Urinary bladder (tissue), 4 donors: ENCODE results near the gene MYO1E. TPM values are rescaled to one million over a fixed set of nuclear protein-coding genes. Genes with fewer than 3 reads are reported as not detected.
"Not testable (repeated sequence)": the region's sequence is repeated elsewhere in the genome, so short reads cannot be mapped to it uniquely, and the experiment has no call there.

Experiments
- DNase-seq: peaks from one replicate; pipeline ENCODE4 v3.0.0-alpha.2; 2015; ENCODE audit errors: extremely low spot score
- H3K27ac ChIP-seq: one replicate; pipeline ENCODE4 v1.5.1; 2013; ENCODE audit warnings: low read depth, mild to moderate bottlenecking, moderate library complexity
- H3K36me3 ChIP-seq: one replicate; pipeline ENCODE4 v1.6.1; 2013; ENCODE audit warnings: mild to moderate bottlenecking, moderate library complexity; ENCODE audit not compliant: insufficient read depth
- H3K4me1 ChIP-seq: one replicate; pipeline ENCODE4 v1.6.1; 2013; ENCODE audit warnings: mild to moderate bottlenecking, moderate library complexity; ENCODE audit not compliant: insufficient read depth
- H3K4me3 ChIP-seq: one replicate; pipeline ENCODE4 v1.5.1; 2013; ENCODE audit warnings: low read depth, low read length
- WGBS: extraction: QIAGEN DNeasy Blood & Tissue Kit; methylation state at CpG from one replicate; pipeline ENCODE4 v1.1.7; 2013; 5-methylcytosine and 5-hydroxymethylcytosine counted together
- polyA plus RNA-seq: library from polyadenylated mRNA; stranded (reverse); fragments of 200-250 nt; gene quantifications from one replicate; pipeline ENCODE4 v1.2.3, GENCODE V29; 2013
- total RNA-seq: library from RNA; depleted of rRNA; stranded (reverse); fragments of >200 nt; gene quantifications from one replicate; pipeline ENCODE4 v1.2.3, GENCODE V29; 2014
- donor health status: healthy with polysubstance abuse.
- donor health status: healthy.

Gene MYO1E
- total and polyA plus RNA-seq, 2 donors: 20.2 to 60.0 TPM

DNA sequence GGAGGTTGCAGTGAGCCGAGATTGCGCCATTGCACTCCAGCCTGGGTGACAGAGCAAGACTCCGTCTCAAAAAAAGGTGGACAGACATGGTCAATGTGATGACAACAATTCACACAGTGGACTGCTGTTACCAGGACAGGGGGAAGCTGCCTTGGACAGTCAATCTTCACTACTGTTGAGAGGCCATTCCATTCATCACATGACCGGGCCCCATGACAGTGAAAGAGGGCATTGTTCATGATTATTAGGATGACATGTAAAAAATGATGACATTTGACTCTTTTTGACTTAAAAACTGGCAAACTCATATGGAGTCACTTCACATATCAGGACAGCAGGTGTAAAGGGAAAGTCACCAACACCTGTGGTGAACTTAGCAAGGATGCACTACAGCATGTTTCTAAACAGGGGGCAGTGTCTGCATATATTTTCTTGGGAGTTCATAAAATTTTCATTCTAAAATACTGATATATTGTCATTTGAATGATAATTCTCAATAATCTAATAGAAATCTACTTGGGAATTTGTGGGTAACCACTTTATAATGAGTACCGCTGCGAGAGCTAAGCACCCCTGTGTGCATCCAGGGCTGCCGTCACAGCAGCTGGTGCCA lies 200.3 kb downstream of the MYO1E start:
- no peak for DNase-seq
- H3K27ac ChIP-seq: no peak overlapping the region
- H3K36me3 ChIP-seq: no peaks in the 10 kb centered on the region
- H3K4me3 ChIP-seq: no peak overlapping the region
- H3K4me1 ChIP-seq: no peaks in the 10 kb centered on the region
- WGBS: 97% methylated on average over 7 of the region's 7 CpGs

GRCh38 chr15:59171067-59171397 lies 201.6 kb downstream of the MYO1E start:
- H3K36me3 ChIP-seq: no peaks in the 10 kb centered on the region
- no peaks in the 10 kb centered on the region for H3K4me1 ChIP-seq
- H3K27ac ChIP-seq: no peak overlapping the region
- 96% methylated on average over 8 of the region's 8 CpGs for whole genome bisulfite sequencing
- H3K4me3 ChIP-seq: no peak overlapping the region
- no peak for DNase-seq

- WGBS: 68% methylated on average over 12 of the region's 12 CpGs
- H3K4me3 ChIP-seq: no peak overlapping the region
- no peak for DNase-seq
- no peaks in the 10 kb centered on the region for H3K36me3 ChIP-seq
- peak overlapping the region; percentile 0 for H3K27ac ChIP-seq
- H3K4me1 ChIP-seq: no peaks in the 10 kb centered on the region
Measured at GRCh38 chr15:59170295-59171066, 202.2 kb downstream of the MYO1E start.

DNA sequence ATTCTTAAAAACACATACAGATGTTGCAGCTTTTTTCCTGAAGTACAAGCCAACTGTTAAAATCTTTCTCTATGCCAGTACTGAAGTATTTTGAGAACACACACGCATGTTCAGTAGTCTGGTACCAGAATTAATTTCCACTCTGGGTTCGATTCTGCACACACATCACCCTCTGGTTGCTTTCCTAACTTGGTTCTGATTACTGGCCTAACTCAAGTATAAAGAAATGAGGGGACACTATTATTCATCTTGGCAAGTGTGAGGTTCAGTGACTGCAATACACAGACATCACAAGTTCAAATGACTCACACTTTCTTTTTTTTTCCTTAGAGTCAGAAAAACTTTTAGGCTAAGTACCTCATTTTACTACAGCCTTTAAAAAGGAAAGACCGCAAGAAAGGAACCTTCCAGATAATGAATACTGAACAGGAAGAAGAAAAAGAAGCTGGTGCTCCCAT lies 203.4 kb downstream of the MYO1E start:
- peak overlapping the region; percentile 72 for H3K27ac ChIP-seq
- 74% methylated on average over 3 of the region's 3 CpGs for WGBS
- no peaks in the 10 kb centered on the region for H3K36me3 ChIP-seq
- H3K4me3 ChIP-seq: no peak overlapping the region
- DNase-seq: no peak
- no peaks in the 10 kb centered on the region for H3K4me1 ChIP-seq

DNA sequence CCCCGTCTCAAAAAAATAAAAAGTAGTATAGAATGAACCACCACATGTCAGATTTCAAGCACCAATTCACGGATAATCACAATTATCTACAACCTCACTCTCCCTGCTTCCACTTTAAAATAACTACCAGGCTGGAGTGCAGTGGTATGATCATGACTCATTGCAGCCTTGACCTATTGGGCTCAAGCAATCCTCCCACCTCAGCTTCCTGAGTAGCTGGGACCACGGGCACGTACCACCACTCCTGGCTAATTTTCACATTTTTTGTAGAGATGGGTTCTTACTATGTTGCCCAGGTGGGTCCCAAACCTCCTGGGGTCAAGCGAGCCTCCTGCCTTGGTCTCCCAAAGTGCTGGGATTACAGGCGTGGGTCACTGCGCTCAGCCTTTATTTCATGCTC lies 204.1 kb downstream of the MYO1E start:
- WGBS: 87% methylated on average over 7 of the region's 7 CpGs
- Histone ChIP-seq H3K4me1 (no peaks in the 10 kb centered on the region), H3K4me3 (no peak overlapping the region), H3K36me3 (no peaks in the 10 kb centered on the region), H3K27ac (no peak overlapping the region)
- no peak for DNase-seq

GRCh38 chr15:59166601-59167265 lies 205.9 kb downstream of the MYO1E start:
- Histone ChIP-seq H3K36me3 (no peaks in the 10 kb centered on the region), H3K27ac (no peak overlapping the region), H3K4me1 (no peaks in the 10 kb centered on the region), H3K4me3 (no peak overlapping the region)
- no peak for DNase-seq
- 80% methylated on average over 11 of the region's 11 CpGs for whole genome bisulfite sequencing

DNA sequence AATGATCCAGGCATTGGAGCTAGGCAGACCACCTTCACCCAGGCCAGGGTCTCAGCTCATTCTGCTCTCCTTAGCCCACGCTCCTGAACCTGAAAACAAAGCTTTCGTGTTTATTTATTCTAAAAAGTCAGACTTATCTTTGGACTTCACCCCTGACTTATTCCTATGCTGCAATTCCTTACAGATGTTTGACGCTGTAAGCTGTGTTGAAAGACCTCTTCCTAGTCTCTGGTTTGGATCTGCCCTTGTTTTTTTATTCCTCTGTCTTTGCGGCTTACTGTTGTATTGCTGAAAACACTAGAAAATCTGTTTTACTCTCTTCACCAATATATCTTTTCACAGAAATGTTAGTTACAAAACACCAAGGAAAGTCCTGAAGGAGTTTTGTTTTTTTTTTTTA lies 206.5 kb downstream of the MYO1E start:
- H3K36me3 ChIP-seq: no peaks in the 10 kb centered on the region
- no peak overlapping the region for H3K4me3 ChIP-seq
- H3K4me1 ChIP-seq: no peaks in the 10 kb centered on the region
- no peak for DNase-seq
- 62% methylated on average over 4 of the region's 4 CpGs for WGBS
- no peak overlapping the region for H3K27ac ChIP-seq

DNA sequence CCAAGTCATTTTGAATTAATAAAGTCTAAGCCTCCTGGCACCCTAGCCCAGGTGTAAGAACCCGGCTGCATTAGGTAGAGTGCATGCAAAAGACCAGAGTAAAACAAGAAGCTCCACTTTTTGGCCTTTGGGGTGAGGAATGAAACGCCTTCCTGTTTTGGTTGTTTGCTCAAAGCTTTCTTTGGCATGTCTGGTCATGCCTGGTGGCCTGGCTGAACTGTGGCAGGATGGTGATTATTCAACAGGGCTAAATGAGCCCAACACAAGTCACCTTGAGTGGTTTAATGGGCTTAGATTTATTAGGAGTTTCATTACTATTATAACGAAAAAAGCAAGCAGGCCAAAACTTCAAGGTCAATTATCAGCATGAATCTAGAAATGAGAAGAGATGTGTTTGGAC lies 206.9 kb downstream of the MYO1E start:
- no peak for DNase-seq
- no peaks in the 10 kb centered on the region for H3K4me1 ChIP-seq
- H3K4me3 ChIP-seq: no peak overlapping the region
- H3K27ac ChIP-seq: no peak overlapping the region
- H3K36me3 ChIP-seq: peaks cover 1% of the 10 kb centered on the region
- WGBS: 88% methylated on average over 3 of the region's 3 CpGs

GRCh38 chr15:59162080-59162479 lies 210.6 kb downstream of the MYO1E start:
- not testable (repeated sequence) for H3K27ac ChIP-seq, H3K36me3 ChIP-seq, H3K4me3 ChIP-seq, H3K4me1 ChIP-seq, DNase-seq
- 96% methylated on average over 8 of the region's 8 CpGs for WGBS

GRCh38 chr15:59160880-59161593 lies 211.6 kb downstream of the MYO1E start:
- 81% methylated on average over 23 of the region's 23 CpGs for WGBS

GRCh38 chr15:59159210-59159609 lies 213.5 kb downstream of the MYO1E start:
- H3K4me1 ChIP-seq: no peaks in the 10 kb centered on the region
- no peak overlapping the region for H3K4me3 ChIP-seq
- no peak for DNase-seq
- WGBS: 84% methylated on average over 9 of the region's 9 CpGs
- H3K27ac ChIP-seq: no peak overlapping the region
- H3K36me3 ChIP-seq: peaks cover 2% of the 10 kb centered on the region

More at GRCh38 chr15:59160880-59161593, 211.6 kb downstream of the MYO1E start:
- no peak overlapping the region for H3K4me3 ChIP-seq
- peaks cover 2% of the 10 kb centered on the region for H3K36me3 ChIP-seq
- no peak overlapping the region for H3K27ac ChIP-seq
- H3K4me1 ChIP-seq: no peaks in the 10 kb centered on the region
- no peak for DNase-seq

GRCh38 chr15:59158701-59159034 lies 214.0 kb downstream of the MYO1E start:
- H3K36me3 ChIP-seq: peaks cover 2% of the 10 kb centered on the region
- no peaks in the 10 kb centered on the region for H3K4me1 ChIP-seq
- H3K27ac ChIP-seq: no peak overlapping the region
- 88% methylated on average over 7 of the region's 7 CpGs for WGBS
- DNase-seq: no peak
- H3K4me3 ChIP-seq: no peak overlapping the region

DNA sequence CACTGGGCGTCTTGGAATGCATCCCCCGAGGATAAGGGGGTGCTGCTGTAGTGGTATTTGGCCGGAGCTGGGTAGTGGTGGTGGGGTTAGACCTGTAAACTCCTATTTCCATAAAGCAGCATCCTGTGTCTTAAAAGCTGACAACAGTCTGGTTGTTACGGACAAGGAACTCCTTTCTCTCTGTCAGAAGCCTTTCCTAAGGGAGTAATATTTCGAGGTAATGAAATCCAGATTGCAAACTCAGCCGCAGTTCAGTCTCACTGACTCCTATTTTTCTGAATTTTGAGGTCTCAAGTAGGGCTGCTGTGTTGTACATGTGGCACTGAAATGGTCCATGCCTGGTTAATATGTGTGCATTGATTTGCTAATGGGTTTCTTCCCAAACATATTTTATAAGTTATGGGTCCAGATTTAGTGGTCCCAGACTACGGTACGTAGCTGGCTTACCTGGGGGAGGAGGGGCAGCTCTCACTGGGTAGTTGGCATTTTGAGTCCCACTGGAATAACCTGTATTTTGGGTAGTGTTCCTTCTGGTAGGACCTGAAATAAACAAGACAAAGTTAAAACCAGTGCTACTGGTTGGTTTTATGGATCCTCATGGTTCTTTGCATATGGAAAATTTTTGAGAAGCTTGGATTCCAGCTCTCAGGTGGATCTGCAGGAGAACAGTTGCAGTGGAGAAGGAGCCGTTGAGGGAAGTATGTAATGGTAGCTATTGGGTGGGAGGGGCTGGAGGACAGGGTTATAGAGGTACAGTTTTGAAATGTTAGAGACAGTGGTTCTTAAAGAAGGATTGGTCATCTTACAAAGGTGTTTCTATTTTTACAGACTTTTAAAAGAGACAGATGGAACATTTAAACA lies 214.6 kb downstream of the MYO1E start:
- DNase-seq: no peak
- no peaks in the 10 kb centered on the region for H3K4me1 ChIP-seq
- WGBS: 81% methylated on average over 9 of the region's 9 CpGs
- no peak overlapping the region for H3K4me3 ChIP-seq
- H3K36me3 ChIP-seq: peaks cover 2% of the 10 kb centered on the region
- no peak overlapping the region for H3K27ac ChIP-seq
